Ovary (tissue), 3 donors: Measurements from ENCODE around the gene NSMF.

Experiments
- EP300 ChIP-seq: sonication (generic); formaldehyde crosslinking; IDR thresholded peaks from one replicate; pipeline ENCODE4 v1.6.1; 2017; ENCODE audit warnings: antibody characterized with exemption
- POLR2A ChIP-seq: fragments of 450-650 bp; IDR thresholded peaks from one replicate; pipeline ENCODE4 v1.6.1; 2017; ENCODE audit warnings: antibody characterized with exemption, mild to moderate bottlenecking, moderate library complexity
- TF ChIP-seq, protein P1 (sequence below), 3 donors: fragments of 450-650 bp in 2 of 3; fragments of 200-600 bp in 1 of 3; IDR thresholded peaks; one replicate each; pipeline versions ENCODE4 v1.5.1 to v1.8.0; 2016 to 2022; ENCODE audit warnings: antibody characterized with exemption in 3 of 3, mild to moderate bottlenecking in 1 of 3
- donor health status: DM: no; HTN: no; CAD: no.

DNA sequence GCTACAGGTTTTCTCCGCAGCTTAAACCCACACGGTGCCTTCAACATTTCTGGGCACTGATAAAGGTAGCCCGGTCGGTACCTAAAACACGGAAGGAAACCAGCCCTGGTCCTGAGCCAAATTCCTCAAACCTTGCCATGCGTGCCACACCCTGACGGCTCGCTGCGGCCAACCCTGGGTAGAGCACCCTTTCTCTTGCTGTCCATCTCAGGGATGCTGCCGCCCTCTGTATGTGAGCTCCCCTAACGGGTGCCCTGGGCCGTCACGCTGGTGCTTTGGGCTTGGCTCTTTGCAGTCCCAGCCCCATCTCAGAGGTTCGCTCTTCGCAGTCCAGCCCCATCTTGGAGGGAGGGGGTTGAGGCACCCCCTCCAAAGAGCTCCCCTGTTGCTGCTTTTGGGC is 47.1 kb upstream of the NSMF start:
- TF ChIP-seq, protein P1, sequence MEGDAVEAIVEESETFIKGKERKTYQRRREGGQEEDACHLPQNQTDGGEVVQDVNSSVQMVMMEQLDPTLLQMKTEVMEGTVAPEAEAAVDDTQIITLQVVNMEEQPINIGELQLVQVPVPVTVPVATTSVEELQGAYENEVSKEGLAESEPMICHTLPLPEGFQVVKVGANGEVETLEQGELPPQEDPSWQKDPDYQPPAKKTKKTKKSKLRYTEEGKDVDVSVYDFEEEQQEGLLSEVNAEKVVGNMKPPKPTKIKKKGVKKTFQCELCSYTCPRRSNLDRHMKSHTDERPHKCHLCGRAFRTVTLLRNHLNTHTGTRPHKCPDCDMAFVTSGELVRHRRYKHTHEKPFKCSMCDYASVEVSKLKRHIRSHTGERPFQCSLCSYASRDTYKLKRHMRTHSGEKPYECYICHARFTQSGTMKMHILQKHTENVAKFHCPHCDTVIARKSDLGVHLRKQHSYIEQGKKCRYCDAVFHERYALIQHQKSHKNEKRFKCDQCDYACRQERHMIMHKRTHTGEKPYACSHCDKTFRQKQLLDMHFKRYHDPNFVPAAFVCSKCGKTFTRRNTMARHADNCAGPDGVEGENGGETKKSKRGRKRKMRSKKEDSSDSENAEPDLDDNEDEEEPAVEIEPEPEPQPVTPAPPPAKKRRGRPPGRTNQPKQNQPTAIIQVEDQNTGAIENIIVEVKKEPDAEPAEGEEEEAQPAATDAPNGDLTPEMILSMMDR (IDR thresholded peaks at IDR 0.05): no peak
- TF ChIP-seq EP300 (no peak), POLR2A (no peak)
